GM21381 (cell line): ENCODE data around the gene IL18RAP.

Experiments used
- ATAC-seq: cut with Tn5 transposase; IDR thresholded peaks from one replicate; pipeline ENCODE4 v1.9.1; 2021; ENCODE audit warnings: mild to moderate bottlenecking, moderate library complexity; ENCODE audit not compliant: unreplicated experiment

The IL18RAP gene

DNA sequence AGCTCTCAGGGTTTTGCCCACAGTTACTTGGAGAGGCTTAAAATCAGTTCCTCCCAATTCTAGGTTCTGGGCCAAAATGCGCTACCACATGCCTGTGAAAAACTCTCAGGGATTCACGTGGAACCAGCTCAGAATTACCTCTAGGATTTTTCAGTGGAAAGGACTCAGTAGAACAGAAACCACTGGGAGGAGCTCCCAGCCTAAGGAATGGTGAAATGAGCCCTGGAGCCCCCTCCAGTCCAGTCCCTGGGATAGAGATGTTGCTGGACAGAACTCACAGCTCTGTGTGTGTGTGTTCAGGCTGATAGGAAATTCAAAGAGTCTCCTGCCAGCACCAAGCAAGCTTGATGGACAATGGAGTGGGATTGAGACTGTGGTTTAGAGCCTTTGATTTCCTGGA is 29.0 kb downstream of the IL18RAP start:
- ATAC-seq = no peak

DNA sequence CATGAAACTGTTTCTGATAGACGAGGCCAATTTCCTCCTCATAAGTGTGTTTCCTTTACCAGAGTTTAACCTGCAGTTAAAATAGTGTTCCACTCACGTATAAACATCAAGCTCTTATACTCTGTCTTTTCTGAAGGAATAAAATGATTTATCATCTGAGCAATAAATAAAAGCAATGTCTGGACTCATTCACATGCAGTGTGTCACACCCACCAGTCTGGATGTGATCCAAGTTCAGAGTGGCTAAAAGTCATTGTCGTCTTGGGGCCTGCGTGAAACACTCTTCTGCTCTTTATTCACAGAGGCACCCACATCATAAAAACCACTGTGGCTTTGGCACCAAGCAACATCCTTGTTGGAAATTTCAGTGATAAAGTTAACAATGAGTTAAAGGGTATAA is 30.5 kb downstream of the IL18RAP start:
- no peak for ATAC-seq

DNA sequence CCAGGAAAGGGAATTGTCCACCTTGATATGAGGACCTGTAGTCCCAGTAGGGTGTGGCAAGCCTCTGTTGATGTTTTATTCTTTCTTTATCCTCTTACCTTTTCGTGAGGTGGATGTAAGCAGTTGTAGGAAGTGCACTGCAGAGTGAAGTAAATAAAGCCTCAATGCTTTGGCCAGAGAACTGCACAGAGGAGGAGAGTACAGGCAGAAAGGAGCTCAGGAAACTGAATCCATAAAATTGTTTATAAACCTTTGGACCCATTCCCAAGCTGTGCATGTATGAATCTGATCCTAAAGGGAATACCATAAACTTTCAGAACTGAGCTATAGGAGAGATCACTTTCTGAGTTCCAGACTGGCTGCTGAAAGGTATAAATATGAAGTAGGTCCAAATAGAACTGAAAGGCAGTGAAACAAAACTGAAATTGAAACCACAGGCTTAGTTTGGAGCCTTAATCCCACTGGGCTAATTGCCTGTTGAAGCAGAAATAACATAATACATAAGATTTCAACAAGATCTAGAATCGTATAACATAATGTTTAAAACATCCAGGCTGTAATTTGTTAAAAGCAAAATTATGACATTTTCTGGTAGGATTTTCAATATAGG is 32.2 kb downstream of the IL18RAP start:
- ATAC-seq = no peak

DNA sequence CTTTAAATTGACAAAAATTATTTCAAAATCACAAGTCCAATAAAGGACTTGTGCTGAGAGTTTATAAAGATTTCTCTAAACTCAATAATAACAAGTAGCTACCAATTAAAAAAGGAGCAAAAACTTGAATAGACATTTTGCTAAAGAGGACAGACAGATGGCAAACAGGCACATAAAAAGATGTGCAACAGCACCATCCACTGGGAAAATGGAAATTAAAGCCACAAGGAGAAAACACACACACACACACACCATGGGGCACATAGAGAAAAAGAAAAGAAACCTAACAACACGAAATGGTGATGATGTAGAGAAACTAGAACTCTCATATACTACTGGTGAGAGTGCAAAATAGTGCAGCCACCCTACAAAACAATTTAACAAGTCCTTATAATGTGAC is 37.5 kb downstream of the IL18RAP start:
- no peak for ATAC-seq

DNA sequence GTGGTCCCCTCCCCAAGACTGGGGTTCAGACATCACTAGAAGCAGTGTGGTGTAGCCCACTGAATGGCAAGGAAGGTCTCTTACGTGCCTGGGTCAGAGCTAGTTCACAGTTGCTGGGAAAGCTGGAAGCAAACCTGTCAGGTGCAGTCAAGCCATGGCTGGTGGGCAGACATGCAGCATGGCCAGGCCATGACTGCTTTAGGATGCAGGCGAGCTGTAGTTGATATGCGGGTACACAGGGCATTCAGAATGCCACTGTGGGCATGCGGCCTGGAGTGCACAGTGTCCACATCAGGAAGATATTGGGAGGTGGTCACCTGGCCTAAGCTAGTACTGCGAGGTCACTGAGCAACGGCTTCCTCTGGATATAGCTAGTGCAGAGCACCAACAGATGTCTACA is 38.2 kb downstream of the IL18RAP start:
- ATAC-seq = no peak

DNA sequence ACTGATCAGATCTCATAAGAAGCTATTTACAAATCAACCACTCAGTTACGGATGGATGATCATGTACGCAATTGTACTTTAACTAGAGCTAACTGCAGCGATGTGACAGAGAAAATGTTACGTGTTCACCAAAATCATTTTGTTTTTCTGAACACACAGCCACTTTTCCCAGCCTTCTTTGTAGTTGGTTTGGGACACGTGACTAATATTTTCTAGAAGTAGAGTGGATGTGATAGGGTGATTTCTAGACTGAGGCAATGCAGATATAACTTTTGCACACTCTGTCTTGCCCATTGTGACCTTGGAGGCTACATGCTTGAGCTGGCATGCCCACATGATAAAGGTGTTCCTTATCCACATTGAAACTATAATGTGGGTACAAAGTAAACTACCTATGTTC is 40.2 kb downstream of the IL18RAP start:
- no peak for ATAC-seq

DNA sequence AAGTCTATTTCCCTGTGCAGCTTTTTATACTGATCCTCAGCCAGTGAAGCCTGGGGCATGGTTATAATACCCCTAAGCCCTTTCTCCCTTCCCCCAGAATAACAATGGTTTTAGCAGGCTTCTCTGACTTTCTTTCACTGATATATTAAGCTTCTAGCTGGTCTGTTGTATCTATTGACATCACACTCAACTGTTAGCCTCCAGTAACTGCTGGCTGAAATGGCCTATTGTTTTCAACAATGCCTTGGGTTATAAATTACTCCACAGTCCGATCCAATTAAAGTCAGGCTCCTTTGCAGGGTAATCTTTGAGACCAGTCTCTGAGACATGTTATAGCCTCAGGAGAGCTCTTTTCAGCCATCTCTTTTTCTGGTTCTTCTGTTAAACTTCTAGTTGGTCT is 47.2 kb downstream of the IL18RAP start:
- no peak for ATAC-seq

DNA sequence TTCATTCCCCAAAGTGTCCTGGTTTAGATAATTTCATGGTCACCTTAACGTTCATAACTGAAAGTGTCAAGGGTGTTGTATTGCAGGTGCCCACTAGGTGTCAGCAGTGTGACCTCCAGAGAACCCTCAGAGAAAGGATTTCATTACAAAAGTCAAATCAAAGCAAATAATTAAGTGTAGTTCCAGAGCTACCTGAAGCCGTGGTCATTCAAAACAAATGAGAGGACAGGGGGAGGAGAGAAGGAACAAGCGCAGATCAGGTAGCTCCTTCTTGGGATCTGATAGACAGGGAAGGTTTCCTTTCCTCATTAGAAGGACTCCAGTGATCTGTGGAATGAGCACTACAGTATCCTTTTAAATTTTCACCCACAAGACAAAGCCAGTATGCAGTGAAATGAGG is 50.1 kb downstream of the IL18RAP start, which contains the start of gene SLC9A4:
Gene SLC9A4, plus strand, starts transcription at position 207 of the 400 bp plus-strand sequence. CDS start 534 bp downstream, outside the sequence.
- ATAC-seq = no peak

DNA sequence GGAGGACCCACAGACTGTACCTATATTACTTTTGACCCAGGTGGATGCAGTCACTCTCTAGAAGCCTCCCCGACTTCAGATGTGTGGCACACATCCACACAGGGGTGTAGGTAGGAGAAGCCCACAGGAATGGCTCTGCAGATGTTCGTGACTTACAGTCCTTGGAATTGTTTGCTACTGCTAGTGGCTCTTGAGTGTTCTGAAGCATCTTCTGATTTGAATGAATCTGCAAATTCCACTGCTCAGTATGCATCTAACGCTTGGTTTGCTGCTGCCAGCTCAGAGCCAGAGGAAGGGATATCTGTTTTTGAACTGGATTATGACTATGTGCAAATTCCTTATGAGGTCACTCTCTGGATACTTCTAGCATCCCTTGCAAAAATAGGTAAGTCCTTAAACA is 50.7 kb downstream of the IL18RAP start:
- ATAC-seq = no peak

DNA sequence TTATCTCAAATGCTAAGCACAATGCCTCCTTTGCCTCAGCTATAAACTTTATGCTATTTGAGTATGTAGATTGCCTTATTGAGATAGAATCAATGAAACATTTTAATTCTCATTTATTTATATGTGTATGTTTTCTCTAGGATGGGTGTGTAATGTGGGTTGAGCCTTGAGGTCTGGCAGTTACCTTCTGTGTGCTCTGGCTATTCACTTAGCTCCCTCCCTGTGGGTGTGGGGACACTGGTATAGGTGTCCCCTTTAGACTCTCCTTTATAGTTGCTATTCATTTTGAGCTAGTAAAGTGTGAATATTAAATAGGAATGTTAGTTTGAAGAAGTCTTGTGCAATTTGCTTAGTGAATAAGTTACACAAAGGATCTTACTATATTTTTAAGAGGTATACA is 51.8 kb downstream of the IL18RAP start:
- no peak for ATAC-seq

DNA sequence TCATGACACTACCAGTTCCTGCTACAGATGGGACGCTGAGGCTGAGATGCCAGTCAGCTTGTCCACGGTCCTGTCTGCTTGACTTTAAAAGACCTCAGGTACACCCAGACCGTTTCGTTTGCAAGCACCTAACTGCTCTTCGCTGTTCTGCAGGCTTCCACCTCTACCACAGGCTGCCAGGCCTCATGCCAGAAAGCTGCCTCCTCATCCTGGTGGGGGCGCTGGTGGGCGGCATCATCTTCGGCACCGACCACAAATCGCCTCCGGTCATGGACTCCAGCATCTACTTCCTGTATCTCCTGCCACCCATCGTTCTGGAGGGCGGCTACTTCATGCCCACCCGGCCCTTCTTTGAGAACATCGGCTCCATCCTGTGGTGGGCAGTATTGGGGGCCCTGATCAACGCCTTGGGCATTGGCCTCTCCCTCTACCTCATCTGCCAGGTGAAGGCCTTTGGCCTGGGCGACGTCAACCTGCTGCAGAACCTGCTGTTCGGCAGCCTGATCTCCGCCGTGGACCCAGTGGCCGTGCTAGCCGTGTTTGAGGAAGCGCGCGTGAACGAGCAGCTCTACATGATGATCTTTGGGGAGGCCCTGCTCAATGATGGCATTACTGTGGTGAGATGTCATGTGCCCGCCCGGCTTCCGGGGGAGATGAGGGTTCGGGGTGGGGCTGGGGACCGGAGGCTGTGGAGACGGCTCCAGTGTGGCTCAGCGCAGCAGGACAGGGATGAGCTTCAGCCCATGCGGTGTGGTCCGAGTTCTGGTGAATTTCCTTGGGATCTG is 55.9 kb downstream of the IL18RAP start:
- ATAC-seq = no peak

DNA sequence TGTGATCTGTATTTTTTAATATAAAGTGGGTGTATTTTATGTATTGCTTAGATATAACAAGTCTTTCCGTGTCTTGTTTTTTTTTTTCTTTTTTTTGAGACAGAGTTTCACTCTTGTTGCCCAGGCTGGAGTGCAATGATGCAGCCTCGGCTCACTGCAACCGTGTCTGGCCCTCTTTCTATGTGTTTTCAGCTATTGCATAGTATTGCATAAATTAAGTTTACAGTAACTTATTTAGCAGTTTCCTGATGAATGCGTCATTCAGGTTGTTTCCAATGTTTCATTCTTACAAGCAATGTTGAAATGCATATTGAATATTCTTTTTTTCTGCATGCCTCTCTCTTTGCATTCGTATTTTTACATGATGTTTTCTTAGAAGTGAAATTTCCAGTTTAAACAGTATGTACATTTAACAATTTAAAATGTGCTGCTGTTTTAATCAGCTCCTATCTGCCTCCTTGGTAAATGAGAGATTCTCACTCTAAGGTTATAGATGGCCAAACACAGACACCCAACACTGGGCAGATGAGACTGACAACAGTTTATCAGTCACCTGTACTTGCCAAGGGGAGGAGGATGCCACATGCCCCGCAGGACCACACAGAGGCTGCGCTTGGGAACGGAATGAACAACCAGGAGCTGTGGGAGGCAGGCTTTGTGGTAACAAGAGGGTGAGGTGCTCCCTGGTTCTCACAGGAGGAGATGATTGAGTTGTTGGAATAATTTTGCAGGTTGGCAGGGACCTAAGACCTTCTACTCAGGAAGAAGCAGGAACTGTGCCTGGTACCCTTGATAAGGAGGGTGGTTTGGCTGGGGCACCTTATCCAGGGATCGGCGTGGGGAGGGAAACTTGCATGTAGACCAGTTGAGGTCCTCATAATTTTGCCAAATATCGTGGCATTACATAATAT is 57.6 kb downstream of the IL18RAP start:
- ATAC-seq = no peak

DNA sequence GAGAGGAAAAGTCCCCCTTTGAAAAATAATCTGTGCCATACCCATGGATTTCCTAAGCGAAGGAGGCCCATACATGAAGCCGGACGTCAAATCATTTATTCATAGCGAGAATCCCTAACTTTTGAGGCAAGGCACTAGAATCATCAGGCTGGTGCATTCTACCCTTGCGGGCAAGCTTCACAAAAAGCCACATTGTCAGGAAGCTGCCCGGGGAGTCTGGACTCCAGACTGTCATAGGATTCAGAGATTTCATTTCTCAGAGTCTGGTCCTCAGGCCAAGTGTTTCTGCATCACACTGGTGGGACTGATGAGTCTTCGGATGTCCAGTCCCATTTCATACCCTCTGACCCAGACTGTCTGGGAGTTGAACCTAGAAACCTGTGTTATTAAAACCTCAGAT is 59.0 kb downstream of the IL18RAP start:
- ATAC-seq = no peak

DNA sequence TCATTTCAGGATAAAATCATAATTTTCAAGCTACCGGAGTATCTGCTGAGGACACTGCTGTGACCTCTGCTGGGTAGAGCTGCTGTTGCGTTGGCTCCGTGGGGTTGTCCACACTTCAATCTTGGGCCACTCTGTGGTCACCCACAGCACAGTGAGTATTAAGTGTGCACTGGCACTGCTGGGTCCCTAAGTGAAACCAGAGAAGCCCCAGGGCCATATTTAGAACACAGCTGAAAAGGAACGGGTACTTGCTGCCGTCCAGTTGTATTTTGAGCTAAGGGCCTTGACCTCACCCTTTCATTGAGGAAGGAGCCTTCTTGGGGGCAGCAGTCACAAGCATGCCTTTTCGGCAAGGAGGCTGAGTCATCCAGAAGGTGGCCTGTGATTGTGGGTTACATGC is 60.1 kb downstream of the IL18RAP start:
- ATAC-seq = no peak

DNA sequence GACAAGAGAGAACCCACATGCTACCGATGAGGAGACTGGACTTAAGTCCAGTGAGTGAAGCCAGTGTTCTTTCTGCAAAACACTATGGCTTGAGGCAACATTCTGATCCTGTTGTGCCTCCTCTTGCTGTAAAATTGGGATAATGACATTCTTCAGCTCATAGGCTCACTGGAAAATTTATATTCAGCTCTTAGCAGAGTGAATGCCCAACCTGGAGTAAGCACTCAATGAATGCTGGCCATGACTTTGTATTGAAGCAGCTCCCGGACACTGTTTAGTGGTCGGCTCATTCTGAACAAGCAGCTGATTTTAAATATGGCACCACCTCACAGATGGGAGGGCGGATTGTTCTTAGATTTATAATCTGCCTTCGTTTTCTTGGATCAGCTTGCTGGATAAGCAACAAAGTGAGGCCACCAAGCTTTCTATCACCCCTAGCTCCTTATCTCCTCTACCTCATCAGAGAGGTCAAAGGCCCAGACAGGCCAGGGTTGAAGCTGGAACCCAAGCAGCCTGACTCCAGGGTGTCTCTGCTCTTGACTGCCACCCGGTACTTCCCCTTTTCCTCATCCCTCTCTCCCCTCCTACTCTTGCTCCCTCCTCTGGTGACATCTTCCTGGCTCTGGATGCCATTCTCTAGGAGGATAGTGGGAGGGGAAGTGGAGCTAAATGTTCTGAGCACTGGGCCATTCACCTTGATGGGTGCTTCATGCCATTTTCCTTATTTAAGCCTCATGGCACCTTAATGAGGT is 61.5 kb downstream of the IL18RAP start:
- ATAC-seq = no peak

DNA sequence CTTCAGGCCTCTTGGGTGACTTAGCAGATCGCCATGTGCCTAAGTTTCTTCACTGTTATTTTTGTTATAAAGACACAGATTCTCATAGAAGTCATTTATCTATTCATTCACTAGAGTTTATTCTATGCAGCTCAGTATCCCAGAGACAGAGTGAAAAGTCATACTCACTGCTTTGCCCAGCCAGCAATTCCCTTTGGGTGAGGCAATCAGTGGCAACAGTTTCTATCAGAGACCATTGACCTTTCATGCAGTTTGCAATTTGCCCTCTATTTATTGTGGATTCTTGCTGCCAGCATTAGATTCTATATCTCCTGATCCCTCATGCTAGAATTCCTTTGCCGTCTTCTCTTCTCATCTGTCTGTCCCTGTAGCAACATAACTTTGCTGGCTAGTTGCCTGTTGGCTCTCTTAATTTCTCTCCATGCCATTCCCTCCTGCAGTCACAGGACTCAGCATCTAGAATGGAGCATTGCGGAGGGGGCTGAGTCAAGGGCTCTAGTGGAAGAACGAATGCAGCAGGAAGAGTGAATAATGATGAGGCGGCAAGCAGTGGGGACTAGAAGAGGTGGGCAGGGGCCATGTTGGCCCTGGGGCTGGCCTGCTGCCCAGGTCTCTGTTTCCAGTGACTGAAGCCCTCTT is 62.3 kb downstream of the IL18RAP start:
- no peak for ATAC-seq

DNA sequence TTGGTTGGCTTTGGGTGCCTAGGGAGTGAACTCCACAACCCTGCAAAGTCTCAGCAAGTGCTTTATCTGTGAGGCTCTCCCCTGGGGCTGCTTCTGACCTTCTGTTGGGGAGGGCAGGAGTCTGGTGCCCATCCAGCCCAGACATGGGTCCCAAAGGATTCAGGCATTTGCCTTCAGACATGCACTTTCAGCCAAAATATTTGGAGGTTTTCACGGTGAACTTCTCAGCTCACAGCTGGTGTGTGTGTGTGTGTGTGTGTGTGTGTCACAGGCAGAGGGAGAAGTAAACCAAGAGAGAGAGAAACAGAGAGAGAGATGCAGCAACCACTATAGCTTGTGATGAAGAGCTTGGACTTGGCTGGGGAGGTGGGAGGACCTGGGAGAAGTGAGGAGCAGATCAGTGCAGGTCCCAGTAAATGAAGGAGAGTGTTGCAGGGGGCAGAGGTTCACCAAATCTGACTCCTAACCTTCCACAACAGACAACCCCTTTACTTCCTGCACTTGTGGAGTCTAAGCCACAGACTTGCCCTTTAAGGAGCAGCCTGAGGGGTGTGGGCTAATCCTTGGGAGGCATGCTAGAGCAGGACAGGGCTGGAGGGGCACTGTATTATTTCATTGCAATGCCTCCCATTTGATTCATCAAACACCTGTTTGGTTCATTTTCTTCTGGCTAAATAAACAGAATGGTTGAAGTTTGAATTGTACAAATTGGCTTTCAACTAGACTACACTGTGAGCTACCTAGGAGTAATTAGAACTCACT is 64.2 kb downstream of the IL18RAP start:
- ATAC-seq = no peak

DNA sequence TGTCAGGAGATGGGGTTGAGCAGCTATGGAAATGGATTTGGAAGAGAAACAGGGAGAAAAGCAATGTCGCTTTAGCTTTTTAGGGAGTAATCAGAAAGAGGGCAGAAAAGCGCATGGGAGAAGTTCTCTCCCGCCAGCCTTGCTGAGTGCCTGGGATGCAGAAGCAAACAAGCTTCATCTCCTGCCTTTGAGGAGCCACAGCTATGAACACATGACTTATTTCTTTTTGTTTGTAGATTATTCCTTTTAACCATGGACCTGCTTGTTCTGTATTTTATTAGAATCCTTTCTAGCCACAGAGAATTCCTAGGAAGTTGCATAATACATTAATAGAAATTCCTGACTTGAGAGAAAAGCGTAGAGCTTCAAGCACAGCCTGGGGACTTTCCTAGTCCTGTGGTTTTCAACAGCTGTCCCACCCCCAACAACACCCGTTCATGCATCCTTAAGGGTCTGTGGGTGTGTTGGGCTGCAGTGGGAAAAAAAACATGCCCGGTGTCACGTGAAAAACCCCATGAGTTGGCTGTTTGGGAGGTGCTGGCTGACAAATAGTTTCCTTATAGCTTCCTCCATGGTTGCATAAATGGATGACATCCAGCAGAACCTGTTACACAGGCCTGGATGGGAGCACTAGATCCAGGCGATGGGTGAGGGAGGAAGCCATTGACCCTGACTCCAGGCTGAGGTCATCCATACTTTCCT is 65.0 kb downstream of the IL18RAP start:
- no peak for ATAC-seq

DNA sequence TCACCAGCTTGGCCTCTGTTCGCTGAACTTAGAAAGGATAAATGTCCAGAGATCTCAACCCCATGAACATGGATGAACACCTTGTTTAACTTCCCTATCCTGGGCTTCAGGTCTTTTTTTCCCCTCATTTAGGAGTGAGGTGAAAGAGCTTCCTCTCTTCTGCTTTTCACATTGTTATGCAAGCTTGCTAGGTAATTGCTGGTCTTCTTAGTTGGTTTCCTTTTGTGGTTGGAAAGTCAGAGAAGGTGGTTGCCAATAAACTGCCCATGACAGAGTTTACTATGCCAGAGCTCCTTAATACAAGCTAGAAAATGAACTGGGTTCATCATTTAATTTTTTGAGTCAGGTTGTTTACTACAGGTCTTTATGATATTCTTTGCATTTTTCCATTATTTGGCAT is 66.7 kb downstream of the IL18RAP start:
- ATAC-seq = no peak
